Hematopoietic multipotent progenitor cell treated with erythropoietin and hydrocortisone succinate and interleukin-3 and kit ligand, for 17 days (in vitro differentiated cells): ENCODE data around the gene PAXX.

Experiments
- DNase-seq: peaks from one replicate; pipeline ENCODE4 v3.0.0-alpha.2; 2015; ENCODE audit warnings: low spot score

The PAXX gene

DNA sequence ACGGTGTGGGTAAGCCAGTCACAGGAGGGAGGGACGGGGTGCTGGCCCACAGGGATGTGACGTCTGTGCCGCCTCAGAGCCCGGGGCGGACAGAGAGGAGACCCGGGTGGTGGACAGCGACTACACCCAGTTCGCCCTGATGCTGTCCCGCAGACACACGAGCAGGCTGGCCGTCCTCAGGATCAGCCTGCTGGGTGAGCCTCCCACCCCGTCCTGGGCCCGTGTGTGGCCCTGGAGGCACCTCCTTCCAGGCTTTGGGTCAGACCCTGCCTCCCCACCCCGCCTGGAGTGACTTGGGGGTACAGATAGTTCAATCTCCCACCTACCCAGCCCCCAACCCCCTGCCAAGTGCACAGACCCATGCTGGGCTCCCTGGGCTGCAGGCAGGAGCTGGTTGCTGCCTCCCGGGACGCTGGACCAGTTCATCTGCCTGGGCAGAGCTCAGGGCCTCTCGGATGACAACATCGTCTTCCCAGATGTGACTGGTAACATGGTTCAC is 38.4 kb upstream of the PAXX start:
- no peak for DNase-seq

- no peak for DNase-seq
Measured at GRCh38 chr9:136954270-136955083, 37.7 kb upstream of the PAXX start.

GRCh38 chr9:136955202-136955942 is 36.9 kb upstream of the PAXX start:
- no peak for DNase-seq

DNA sequence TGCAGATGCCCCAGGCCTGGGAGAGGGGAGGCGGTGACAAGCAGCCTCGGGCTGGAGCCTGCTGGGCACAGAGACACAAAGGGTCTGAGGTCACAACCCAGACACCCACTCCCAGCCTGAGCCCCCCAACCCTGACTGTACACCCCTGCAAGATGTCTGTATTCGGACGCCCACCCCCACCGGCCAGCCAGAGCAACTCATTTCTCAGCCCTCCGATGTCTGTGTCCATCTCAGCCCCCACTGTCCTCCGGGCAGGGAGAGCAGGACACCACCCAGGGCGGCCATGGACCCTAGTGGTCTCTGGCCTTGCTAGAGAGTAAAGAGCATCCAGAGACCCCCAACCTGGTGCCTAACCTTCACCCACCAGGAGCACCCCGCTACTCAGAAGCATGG is 36.3 kb upstream of the PAXX start:
- no peak for DNase-seq

DNA sequence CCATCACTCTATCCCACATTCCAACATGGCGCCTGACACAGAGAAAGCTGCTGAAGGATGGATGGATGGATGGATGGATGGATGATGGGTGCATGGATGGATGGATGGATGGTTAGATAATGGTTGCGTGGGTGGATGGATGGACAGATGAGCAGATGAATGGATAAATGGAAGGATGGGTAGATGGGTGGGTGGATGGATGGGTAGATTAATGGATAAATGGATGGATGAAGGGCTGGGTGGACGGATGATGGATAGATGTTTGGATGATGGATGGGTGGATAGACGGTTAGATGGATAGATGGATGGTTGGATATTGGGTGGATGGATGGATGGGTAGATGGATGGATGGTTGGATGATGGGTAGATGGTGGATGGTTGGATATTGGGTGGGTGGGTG is 35.6 kb upstream of the PAXX start:
- DNase-seq, result no peak

DNA sequence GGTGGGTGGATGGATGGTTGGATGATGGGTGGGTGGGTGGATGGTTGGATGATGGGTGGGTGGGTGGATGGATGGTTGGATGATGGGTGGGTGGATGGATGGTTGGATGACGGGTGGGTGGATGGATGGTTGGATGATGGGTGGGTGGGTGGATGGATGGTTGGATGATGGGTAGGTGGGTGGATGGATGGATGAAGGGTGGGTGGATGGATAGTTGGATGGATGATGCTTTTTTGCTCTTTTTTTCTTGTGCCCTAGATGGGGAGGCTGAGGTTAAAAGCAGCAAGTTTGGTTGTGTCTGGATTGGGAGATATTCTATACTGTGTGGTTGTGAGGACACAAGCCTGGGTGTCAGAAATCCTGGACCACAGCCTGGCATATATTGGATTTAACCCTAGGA is 34.8 kb upstream of the PAXX start:
- no peak for DNase-seq

GRCh38 chr9:136957901-136958300 is 34.3 kb upstream of the PAXX start:
- DNase-seq, result no peak

DNA sequence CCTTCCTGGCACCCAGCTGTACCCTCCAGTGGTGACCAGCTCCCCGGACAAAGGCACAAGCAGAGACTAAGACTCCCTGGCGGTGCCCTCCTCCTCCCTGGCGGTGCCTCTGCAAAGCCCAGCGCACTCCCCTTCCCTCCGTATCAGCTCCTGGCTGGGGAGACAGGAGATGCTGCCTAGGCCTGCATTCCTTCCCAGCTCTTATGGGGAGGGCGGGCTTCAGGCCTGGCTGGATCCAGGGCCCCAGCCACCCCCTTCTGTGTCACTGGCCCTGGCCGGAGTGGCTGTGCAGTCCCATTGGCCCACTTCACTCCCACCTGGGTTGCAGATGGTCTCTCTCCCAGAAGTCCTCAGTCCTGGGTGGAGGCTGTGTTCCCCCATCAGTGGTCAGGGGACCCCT is 33.7 kb upstream of the PAXX start:
- DNase-seq, result no peak

- no peak for DNase-seq
Measured at GRCh38 chr9:136958898-136959850, 33.0 kb upstream of the PAXX start.

DNA sequence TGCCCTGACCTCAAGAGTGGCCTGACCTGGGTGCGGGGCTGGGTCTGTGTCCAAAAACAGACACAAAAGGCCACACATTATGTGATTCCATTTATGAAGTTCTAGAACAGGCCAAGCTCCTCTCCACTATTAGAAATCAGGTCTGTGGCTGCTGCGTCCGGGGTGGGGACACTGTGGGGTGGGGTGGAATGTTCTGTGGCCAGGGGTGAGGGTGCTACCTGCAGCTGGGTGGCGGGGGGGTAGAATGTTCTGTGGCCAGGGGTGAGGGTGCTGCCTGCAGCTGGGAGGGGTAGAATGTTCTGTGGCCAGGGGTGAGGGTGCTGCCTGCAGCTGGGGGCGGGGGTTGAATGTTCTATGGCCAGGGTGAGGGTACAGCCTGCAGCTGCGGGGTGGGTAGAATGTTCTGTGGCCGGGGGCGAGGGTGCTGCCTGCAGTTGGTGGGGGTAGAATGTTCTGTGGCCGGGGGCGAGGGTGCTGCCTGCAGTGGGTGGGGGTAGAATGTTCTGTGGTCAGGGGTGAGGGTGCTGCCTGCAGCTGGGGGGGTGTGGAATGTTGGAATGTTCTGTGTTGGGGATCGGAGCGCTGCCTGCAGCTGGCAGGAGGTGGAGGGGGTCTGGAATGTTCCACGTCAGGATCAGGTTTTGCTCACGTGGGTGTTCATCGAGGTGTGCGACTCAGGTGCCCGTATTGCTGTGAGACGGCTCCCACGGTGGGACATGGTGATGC is 31.8 kb upstream of the PAXX start:
- DNase-seq, result no peak

DNA sequence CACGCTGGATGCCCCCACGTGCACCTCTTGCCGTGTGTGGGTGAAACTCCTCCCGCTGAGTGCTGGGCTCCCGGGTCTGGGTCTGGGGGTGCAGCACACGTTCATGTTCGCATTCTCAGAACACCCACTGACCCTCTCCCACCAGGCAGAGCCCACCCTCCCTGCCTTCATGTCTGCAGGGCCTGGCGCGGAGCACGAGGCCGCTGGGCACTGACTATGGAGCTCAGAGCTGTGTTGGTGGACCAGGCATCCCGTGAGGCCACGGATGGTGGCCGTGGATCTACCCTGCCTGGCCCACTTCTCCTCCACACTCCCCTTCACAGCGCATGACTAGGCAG is 31.3 kb upstream of the PAXX start:
- DNase-seq, result no peak

GRCh38 chr9:136961279-136962065 is 30.8 kb upstream of the PAXX start:
- DNase-seq, result no peak

DNA sequence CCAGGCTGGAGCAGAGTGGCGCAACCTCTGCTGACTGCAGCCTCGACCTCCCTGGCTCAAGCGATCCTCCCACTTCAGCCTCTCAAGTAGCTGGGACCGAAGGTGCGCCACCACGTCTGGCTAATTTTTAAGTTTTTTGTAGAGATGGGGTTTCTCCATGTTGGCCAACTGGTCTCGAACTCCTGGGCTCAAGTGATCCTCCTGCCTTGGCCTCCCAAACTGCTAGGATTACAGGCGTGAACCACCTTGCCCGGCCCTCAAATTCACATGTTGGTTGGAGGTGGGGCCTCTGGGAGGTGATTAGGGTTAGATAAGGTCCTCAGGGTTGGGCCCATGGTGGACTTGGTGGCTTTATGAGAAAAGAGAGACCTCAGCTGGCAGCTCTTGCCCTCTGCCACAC is 30.1 kb upstream of the PAXX start:
- DNase-seq, result no peak

DNA sequence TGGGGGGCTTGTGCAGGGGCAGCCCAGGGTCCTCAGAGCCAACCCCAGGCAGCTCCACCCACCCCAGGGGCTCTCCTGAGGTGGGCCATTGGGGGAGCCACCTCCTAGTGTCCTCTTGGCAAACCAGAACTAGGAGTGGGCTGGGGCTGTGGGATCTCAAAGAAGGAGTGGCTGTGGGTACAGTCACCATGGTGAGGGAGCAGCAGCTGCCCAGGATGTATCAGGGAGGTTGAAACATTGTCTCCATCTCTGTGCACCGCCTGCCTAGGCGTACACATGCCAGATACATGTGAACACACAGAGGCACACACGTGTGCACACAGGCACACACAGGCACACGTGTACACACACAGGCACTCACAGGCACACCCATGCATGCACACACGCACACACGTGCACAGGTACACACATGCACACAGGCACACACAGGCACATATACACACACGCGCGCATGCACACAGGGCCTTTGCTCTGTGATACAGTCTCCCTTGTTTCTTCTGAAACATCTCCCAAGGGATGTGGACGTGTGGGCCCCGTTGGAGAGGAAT is 29.4 kb upstream of the PAXX start:
- DNase-seq, result no peak

- no peak for DNase-seq
Measured at GRCh38 chr9:136963341-136963740, 28.9 kb upstream of the PAXX start.

DNA sequence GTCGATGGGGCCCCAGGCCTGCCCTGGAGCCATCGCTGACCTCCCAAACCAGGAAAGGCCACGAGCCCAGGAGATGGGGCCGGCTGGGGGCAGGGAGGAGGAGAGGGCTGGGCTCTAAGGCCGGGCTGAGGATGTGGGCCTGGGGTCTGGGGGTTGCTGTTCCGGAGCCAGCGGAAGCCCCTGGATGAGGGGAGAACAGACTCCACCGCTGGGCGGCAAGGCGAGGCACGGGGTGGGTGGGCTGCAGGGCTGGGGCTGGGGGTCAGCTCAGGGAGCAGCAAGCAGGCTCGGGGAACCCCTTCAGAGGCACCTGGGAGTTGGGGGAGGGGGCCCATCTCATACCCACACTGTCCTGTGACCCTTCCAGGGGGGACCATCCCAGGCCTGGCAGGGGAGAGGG is 28.5 kb upstream of the PAXX start:
- no peak for DNase-seq

DNA sequence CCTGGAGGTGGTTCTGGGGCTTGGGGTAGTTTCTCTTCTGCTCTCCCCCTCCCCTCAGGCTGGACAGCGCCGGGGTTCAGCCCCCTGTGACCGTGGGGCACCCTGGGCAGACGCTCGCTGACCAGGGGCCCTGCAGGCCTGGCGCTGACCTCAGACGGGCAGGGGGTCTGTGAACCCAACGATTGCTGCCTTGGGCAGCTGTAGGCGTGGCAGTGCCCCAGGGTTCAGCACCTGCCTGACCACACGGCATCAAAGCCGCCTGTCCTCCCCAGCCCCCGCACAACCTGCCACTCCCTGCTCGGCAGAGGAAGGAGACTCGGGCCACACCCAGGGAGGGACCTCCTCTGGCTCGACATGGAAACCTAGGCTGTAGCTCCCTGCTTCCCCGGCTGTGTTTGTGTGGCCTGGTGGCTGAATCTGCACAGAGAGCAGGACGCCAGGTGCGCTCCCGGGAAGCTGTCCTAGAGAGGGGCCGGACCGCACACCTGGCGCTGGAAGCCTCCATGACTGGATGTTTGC is 28.0 kb upstream of the PAXX start:
- no peak for DNase-seq

GRCh38 chr9:136964833-136965422 is 27.3 kb upstream of the PAXX start:
- DNase-seq, result no peak

- DNase-seq, result no peak
Measured at GRCh38 chr9:136965771-136966484, 26.3 kb upstream of the PAXX start.
